ENCODE results near the gene STXBP5L.

STXBP5L gene

DNA sequence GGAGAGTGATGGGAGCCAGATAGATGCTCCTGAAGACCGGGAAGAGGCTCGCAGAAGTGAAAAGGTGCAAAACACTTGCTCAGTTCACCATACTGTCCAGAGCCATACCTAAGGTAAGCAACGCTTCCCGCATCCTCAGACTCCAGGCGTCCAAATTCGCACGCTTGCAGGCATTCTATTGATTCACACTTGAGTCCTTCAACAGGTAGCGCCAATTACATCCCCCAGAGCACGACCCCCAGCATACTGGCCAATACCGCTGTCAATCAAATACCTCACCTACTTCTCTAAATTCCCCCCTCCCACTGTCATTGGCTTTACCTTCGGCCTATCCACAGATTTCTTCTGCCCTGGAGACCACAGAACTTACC is 361 bp upstream of the STXBP5L start:
- Histone ChIP-seq H3F3A (ENCODE audit: low read depth) (no peaks in the 10 kb centered on the region), H3K9me2 (replicated peaks; ENCODE audit: low read depth, low read length) (no peaks in the 10 kb centered on the region), H3K36me3 (ENCODE audit: insufficient read depth, low read length) (no peaks in the 10 kb centered on the region), H3K9me3 (ENCODE audit: insufficient read depth, low read depth, low read length) (no peaks in the 10 kb centered on the region; the same call in 1 of the 2 replicates), H2AFZ (ENCODE audit: low read length) (no peak overlapping the region), H3K4me3 (ENCODE audit: low read length, poor library complexity, severe bottlenecking) (no peak overlapping the region), H3K4me2 (ENCODE audit: low read depth, low read length, poor library complexity, severe bottlenecking) (no peak overlapping the region), H3K27me3 (ENCODE audit: insufficient read depth, low read length, poor library complexity, severe bottlenecking) (no peaks in the 10 kb centered on the region), H3K9ac (ENCODE audit: low read depth, low read length, poor library complexity, severe bottlenecking) (no peak overlapping the region), H3K79me2 (ENCODE audit: insufficient read depth, low read length) (no peaks in the 10 kb centered on the region), H4K20me1 (ENCODE audit: insufficient read depth, low read length, poor library complexity, severe bottlenecking) (no peaks in the 10 kb centered on the region), H3K4me1 (ENCODE audit: insufficient read depth, low read length, poor library complexity, severe bottlenecking) (no peaks in the 10 kb centered on the region)
- TF ChIP-seq, protein P1, sequence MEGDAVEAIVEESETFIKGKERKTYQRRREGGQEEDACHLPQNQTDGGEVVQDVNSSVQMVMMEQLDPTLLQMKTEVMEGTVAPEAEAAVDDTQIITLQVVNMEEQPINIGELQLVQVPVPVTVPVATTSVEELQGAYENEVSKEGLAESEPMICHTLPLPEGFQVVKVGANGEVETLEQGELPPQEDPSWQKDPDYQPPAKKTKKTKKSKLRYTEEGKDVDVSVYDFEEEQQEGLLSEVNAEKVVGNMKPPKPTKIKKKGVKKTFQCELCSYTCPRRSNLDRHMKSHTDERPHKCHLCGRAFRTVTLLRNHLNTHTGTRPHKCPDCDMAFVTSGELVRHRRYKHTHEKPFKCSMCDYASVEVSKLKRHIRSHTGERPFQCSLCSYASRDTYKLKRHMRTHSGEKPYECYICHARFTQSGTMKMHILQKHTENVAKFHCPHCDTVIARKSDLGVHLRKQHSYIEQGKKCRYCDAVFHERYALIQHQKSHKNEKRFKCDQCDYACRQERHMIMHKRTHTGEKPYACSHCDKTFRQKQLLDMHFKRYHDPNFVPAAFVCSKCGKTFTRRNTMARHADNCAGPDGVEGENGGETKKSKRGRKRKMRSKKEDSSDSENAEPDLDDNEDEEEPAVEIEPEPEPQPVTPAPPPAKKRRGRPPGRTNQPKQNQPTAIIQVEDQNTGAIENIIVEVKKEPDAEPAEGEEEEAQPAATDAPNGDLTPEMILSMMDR (conservative IDR thresholded peaks at IDR 0.05; ENCODE audit: low read length), result no peak
- TF ChIP-seq EZH2phosphoT487 (IDR thresholded peaks at IDR 0.05; ENCODE audit: borderline replicate concordance), result no peak

- H3K9me2 ChIP-seq (replicated peaks; ENCODE audit: low read depth, low read length), result no peaks in the 10 kb centered on the region
- no peak overlapping the region for H3K4me2 ChIP-seq (ENCODE audit: low read depth, low read length, poor library complexity, severe bottlenecking)
- H3K9ac ChIP-seq (ENCODE audit: low read depth, low read length, poor library complexity, severe bottlenecking), result no peak overlapping the region
- no peaks in the 10 kb centered on the region for H3K79me2 ChIP-seq (ENCODE audit: insufficient read depth, low read length)
- no peak overlapping the region for H3K4me3 ChIP-seq (ENCODE audit: low read length, poor library complexity, severe bottlenecking)
- no peaks in the 10 kb centered on the region for H3F3A ChIP-seq (ENCODE audit: low read depth)
- no peak overlapping the region for H2AFZ ChIP-seq (ENCODE audit: low read length)
- H4K20me1 ChIP-seq (ENCODE audit: insufficient read depth, low read length, poor library complexity, severe bottlenecking), result no peaks in the 10 kb centered on the region
- H3K4me1 ChIP-seq (ENCODE audit: insufficient read depth, low read length, poor library complexity, severe bottlenecking), result no peaks in the 10 kb centered on the region
- no peaks in the 10 kb centered on the region for H3K27me3 ChIP-seq (ENCODE audit: insufficient read depth, low read length, poor library complexity, severe bottlenecking)
- no peaks in the 10 kb centered on the region for H3K36me3 ChIP-seq (ENCODE audit: insufficient read depth, low read length)
- no peaks in the 10 kb centered on the region; the same call in 1 of the 2 replicates for H3K9me3 ChIP-seq (ENCODE audit: insufficient read depth, low read depth, low read length)
- TF ChIP-seq, protein P1 (conservative IDR thresholded peaks at IDR 0.05; ENCODE audit: low read length), result no peak
- no peak for TF ChIP-seq EZH2phosphoT487 (IDR thresholded peaks at IDR 0.05; ENCODE audit: borderline replicate concordance)
These were observed 993 bp downstream of the STXBP5L start for GRCh38 chr3:120908795-120909601.

DNA sequence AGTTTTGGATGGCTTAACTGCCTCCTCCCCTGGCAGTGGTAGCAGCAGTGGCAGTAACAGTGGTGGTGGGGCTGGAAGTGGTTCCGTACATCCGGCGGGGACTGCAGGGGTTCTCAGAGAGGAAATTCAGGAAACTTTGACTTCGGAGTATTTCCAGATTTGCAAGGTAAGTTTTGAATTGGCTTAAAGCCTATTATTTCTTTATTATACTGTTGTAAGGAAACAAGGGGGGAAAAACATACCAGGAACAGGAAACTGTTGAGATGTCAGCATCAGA is 1.5 kb downstream of the STXBP5L start:
- TF ChIP-seq, protein P1 (conservative IDR thresholded peaks at IDR 0.05; ENCODE audit: low read length), result no peak
- Histone ChIP-seq H4K20me1 (ENCODE audit: insufficient read depth, low read length, poor library complexity, severe bottlenecking) (no peaks in the 10 kb centered on the region), H3K79me2 (ENCODE audit: insufficient read depth, low read length) (no peaks in the 10 kb centered on the region), H2AFZ (ENCODE audit: low read length) (no peak overlapping the region), H3K9ac (ENCODE audit: low read depth, low read length, poor library complexity, severe bottlenecking) (no peak overlapping the region), H3K9me3 (ENCODE audit: insufficient read depth, low read depth, low read length) (no peaks in the 10 kb centered on the region; the same call in 1 of the 2 replicates), H3F3A (ENCODE audit: low read depth) (no peaks in the 10 kb centered on the region), H3K4me2 (ENCODE audit: low read depth, low read length, poor library complexity, severe bottlenecking) (no peak overlapping the region), H3K4me1 (ENCODE audit: insufficient read depth, low read length, poor library complexity, severe bottlenecking) (no peaks in the 10 kb centered on the region), H3K4me3 (ENCODE audit: low read length, poor library complexity, severe bottlenecking) (no peak overlapping the region), H3K36me3 (ENCODE audit: insufficient read depth, low read length) (no peaks in the 10 kb centered on the region), H3K9me2 (replicated peaks; ENCODE audit: low read depth, low read length) (no peaks in the 10 kb centered on the region), H3K27me3 (ENCODE audit: insufficient read depth, low read length, poor library complexity, severe bottlenecking) (no peaks in the 10 kb centered on the region)
